Astrocyte (in vitro differentiated cells and primary cell): ENCODE measurements around the gene PDCD1. TPM values are rescaled to one million over a fixed set of nuclear protein-coding genes. Genes with fewer than 3 reads are reported as not detected.

ENCODE experiments used
- DNase-seq: peaks from one replicate; pipeline ENCODE4 v3.0.0-alpha.2; 2010; ENCODE audit warnings: low read depth
- FAIRE-seq: peaks from 2 replicates; lab custom pipeline; 2011; peaks lifted over from hg19 to GRCh38; lab: Jason Lieb, UNC
- H2AFZ ChIP-seq: 2 replicates; pipeline ENCODE4 v1.6.0; 2012; ENCODE audit warnings: low read depth, low read length, inconsistent platforms
- H3K27ac ChIP-seq: 2 replicates; pipeline ENCODE4 v1.5.1; 2011; ENCODE audit warnings: low read depth, low read length, inconsistent platforms
- H3K27me3 ChIP-seq: 2 replicates; pipeline ENCODE4 v1.6.0; 2011; ENCODE audit warnings: low read length, inconsistent platforms; ENCODE audit not compliant: insufficient read depth
- H3K36me3 ChIP-seq: 2 replicates; pipeline ENCODE4 v1.5.1; 2011; ENCODE audit warnings: low read length, inconsistent platforms; ENCODE audit not compliant: insufficient read depth
- H3K4me1 ChIP-seq: 2 replicates; pipeline ENCODE4 v1.5.1; 2011; ENCODE audit warnings: low read length, inconsistent platforms; ENCODE audit not compliant: insufficient read depth
- H3K4me2 ChIP-seq: 2 replicates; pipeline ENCODE4 v1.6.0; 2012; ENCODE audit warnings: low read length, inconsistent platforms
- H3K4me3 ChIP-seq: 2 replicates; pipeline ENCODE4 v1.5.1; 2011; ENCODE audit warnings: low read depth, mild to moderate bottlenecking, low read length, inconsistent platforms; ENCODE audit not compliant: insufficient read depth
- H3K79me2 ChIP-seq: 2 replicates; pipeline ENCODE4 v1.6.0; 2012; ENCODE audit warnings: mild to moderate bottlenecking, low read length, inconsistent platforms; ENCODE audit not compliant: insufficient read depth
- H3K9ac ChIP-seq: 2 replicates; pipeline ENCODE4 v1.6.0; 2012; ENCODE audit warnings: mild to moderate bottlenecking, low read length, inconsistent platforms
- H3K9me3 ChIP-seq: 2 replicates; pipeline ENCODE4 v1.5.1; 2012; ENCODE audit warnings: low read depth, mild to moderate bottlenecking, low read length, inconsistent platforms; ENCODE audit not compliant: insufficient read depth
- H4K20me1 ChIP-seq: 2 replicates; pipeline ENCODE4 v1.6.0; 2012; ENCODE audit warnings: low read length, inconsistent platforms; ENCODE audit not compliant: insufficient read depth
- H3K27ac Mint-ChIP-seq: one replicate; pipeline ENCODE4 v1.8.0; 2021; ENCODE audit warnings: mild to moderate bottlenecking, mixed read lengths; ENCODE audit not compliant: unreplicated experiment
- H3K27me3 Mint-ChIP-seq: one replicate; pipeline ENCODE4 v1.8.0; 2021; ENCODE audit warnings: low read depth, mixed read lengths; ENCODE audit not compliant: unreplicated experiment
- H3K36me3 Mint-ChIP-seq: one replicate; pipeline ENCODE4 v1.8.0; 2021; ENCODE audit warnings: low read depth, mixed read lengths; ENCODE audit not compliant: unreplicated experiment
- H3K4me1 Mint-ChIP-seq: one replicate; pipeline ENCODE4 v1.8.0; 2021; ENCODE audit warnings: low read depth, mixed read lengths; ENCODE audit not compliant: unreplicated experiment
- H3K4me3 Mint-ChIP-seq: one replicate; pipeline ENCODE4 v1.8.0; 2021; ENCODE audit warnings: mild to moderate bottlenecking, moderate library complexity, mixed read lengths; ENCODE audit not compliant: unreplicated experiment
- H3K9me3 Mint-ChIP-seq: one replicate; pipeline ENCODE4 v1.8.0; 2021; ENCODE audit warnings: mild to moderate bottlenecking, mixed read lengths; ENCODE audit not compliant: unreplicated experiment
- CTCF ChIP-seq: IDR thresholded peaks from 2 replicates; pipeline ENCODE4 v1.5.1; 2011; ENCODE audit warnings: low read depth, mild to moderate bottlenecking, inconsistent platforms, low read length, moderate library complexity; ENCODE audit not compliant: insufficient read depth
- EZH2 ChIP-seq: IDR thresholded peaks from 2 replicates; pipeline ENCODE4 v1.6.1; 2012; ENCODE audit warnings: mild to moderate bottlenecking, low read length, inconsistent platforms; ENCODE audit not compliant: insufficient read depth
- total RNA-seq: library from RNA; stranded (reverse); gene quantifications from 2 replicates; pipeline ENCODE4 v1.2.1, GENCODE V29; 2021

The PDCD1 gene
- total RNA-seq, 1 donor from 2014 or later, result not detected

- H3K4me1 Mint-ChIP-seq, result peaks cover 8% of the 10 kb centered on the region
- peaks cover 5% of the 10 kb centered on the region for H3K9me3 Mint-ChIP-seq
- Histone ChIP-seq H3K9me3 (no peaks in the 10 kb centered on the region), H3K27me3 (no peaks in the 10 kb centered on the region), H3K4me2 (no peak overlapping the region), H3K4me1 (peaks cover 3% of the 10 kb centered on the region), H3K9ac (no peak overlapping the region), H3K36me3 (no peaks in the 10 kb centered on the region), H2AFZ (no peak overlapping the region), H3K4me3 (no peak overlapping the region), H3K79me2 (no peaks in the 10 kb centered on the region), H3K27ac (no peak overlapping the region), H4K20me1 (peaks cover 3% of the 10 kb centered on the region)
- DNase-seq (no peak), FAIRE-seq (no peak)
- H3K27ac Mint-ChIP-seq, result no peak overlapping the region
- peaks cover 2% of the 10 kb centered on the region for H3K36me3 Mint-ChIP-seq
- TF ChIP-seq EZH2 (no peak), CTCF (no peak)
- H3K4me3 Mint-ChIP-seq, result no peak overlapping the region
- peaks cover 9% of the 10 kb centered on the region for H3K27me3 Mint-ChIP-seq
Observed at GRCh38 chr2:241887806-241888522, 29.3 kb upstream of the PDCD1 start.

DNA sequence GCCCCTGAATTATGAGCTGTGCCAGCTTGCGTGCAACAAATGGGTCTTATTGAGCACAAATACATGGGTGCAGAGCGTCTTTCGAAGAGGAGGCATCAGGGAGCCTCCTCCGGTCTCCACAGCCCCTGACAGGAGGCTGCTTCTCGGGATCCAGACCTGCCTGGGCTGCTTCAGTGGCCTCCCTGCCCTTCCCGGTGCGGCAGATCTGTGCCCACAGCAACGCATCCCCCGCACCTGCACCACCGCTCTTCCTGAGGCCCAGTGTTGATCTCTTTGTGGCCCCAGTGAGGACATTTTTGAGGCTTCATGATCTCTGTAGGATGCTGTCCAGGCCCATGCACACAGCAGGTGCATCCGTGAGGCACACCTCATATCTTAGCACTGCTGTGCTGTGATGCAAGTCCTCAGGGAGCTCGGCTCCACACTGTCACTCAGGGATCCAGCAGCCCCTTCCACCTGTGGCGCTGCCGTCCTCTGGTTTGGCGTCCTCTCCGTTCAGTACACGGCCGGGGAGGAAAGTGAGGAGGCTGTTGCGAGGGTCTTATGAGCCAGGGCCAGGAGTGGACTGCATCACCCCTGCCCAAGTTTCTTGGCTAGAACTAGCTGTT, 28.2 kb upstream of the PDCD1 start:
- Mint-ChIP-seq H3K4me1 (peaks cover 6% of the 10 kb centered on the region), H3K27ac (no peak overlapping the region), H3K4me3 (no peak overlapping the region), H3K27me3 (peaks cover 9% of the 10 kb centered on the region), H3K9me3 (peaks cover 5% of the 10 kb centered on the region), H3K36me3 (peaks cover 2% of the 10 kb centered on the region)
- Histone ChIP-seq H2AFZ (no peak overlapping the region), H3K9me3 (no peaks in the 10 kb centered on the region), H3K9ac (no peak overlapping the region), H3K36me3 (no peaks in the 10 kb centered on the region), H3K27ac (no peak overlapping the region), H3K4me1 (peaks cover 9% of the 10 kb centered on the region), H3K4me3 (no peak overlapping the region), H3K27me3 (no peaks in the 10 kb centered on the region), H3K4me2 (no peak overlapping the region), H3K79me2 (no peaks in the 10 kb centered on the region), H4K20me1 (peaks cover 3% of the 10 kb centered on the region)
- no peak for DNase-seq
- no peak for FAIRE-seq
- TF ChIP-seq CTCF, result no peak
- no peak for TF ChIP-seq EZH2
